Endodermal cell (in vitro differentiated cells): ENCODE data around the gene PROK2. TPM values are rescaled to one million over a fixed set of nuclear protein-coding genes. Genes with fewer than 3 reads are reported as not detected.

Source experiments
- DNase-seq: peaks from one replicate; pipeline ENCODE4 v3.0.0-alpha.2; 2017
- H3K27ac ChIP-seq: 2 replicates; pipeline ENCODE4 v1.5.1; 2013; ENCODE audit warnings: mild to moderate bottlenecking, low read depth, low read length, moderate library complexity
- H3K27me3 ChIP-seq: 2 replicates; pipeline ENCODE4 v1.6.1; 2013; ENCODE audit warnings: mild to moderate bottlenecking, low read length, moderate library complexity; ENCODE audit not compliant: insufficient read depth, control insufficient read depth, poor library complexity, severe bottlenecking
- H3K36me3 ChIP-seq: 2 replicates; pipeline ENCODE4 v1.7.0; 2013; ENCODE audit warnings: mild to moderate bottlenecking, low read length, moderate library complexity; ENCODE audit not compliant: control insufficient read depth, insufficient read depth
- H3K4me1 ChIP-seq: one replicate; pipeline ENCODE4 v1.7.0; 2013; ENCODE audit warnings: low read length; ENCODE audit not compliant: control insufficient read depth, insufficient read depth
- H3K4me3 ChIP-seq: 2 replicates; pipeline ENCODE4 v1.5.1; 2013; ENCODE audit warnings: mild to moderate bottlenecking, low read length, moderate library complexity
- H3K9ac ChIP-seq: 2 replicates; pipeline ENCODE4 v1.6.1; 2013; ENCODE audit warnings: mild to moderate bottlenecking, low read length, moderate library complexity; ENCODE audit not compliant: poor library complexity, severe bottlenecking; ENCODE audit errors: extremely low read depth
- H3K9me3 ChIP-seq: 2 replicates; pipeline ENCODE4 v1.6.1; 2013; ENCODE audit warnings: mild to moderate bottlenecking, low read length, moderate library complexity; ENCODE audit not compliant: control insufficient read depth
- H3K27ac Mint-ChIP-seq: 2 replicates; pipeline ENCODE4 v1.8.0; 2020; ENCODE audit warnings: mixed read lengths
- H3K27me3 Mint-ChIP-seq: 2 replicates; pipeline ENCODE4 v1.8.0; 2021; ENCODE audit warnings: mild to moderate bottlenecking, mixed read lengths; ENCODE audit not compliant: insufficient read depth
- H3K36me3 Mint-ChIP-seq: 2 replicates; pipeline ENCODE4 v1.8.0; 2020; ENCODE audit warnings: low read depth, mixed read lengths
- H3K4me1 Mint-ChIP-seq: 2 replicates; pipeline ENCODE4 v1.8.0; 2020; ENCODE audit warnings: mixed read lengths
- H3K4me3 Mint-ChIP-seq: 2 replicates; pipeline ENCODE4 v1.8.0; 2020; ENCODE audit warnings: mild to moderate bottlenecking, moderate library complexity, mixed read lengths
- H3K9me3 Mint-ChIP-seq: 2 replicates; pipeline ENCODE4 v1.8.0; 2020; ENCODE audit warnings: mild to moderate bottlenecking, mixed read lengths
- WGBS, 2 experiments: methylation state at CpG; one replicate each; pipeline versions ENCODE4 v1.1.5 to v1.1.7; 2013; ENCODE audit warnings: missing lambda C conversion rate in 2 of 2, mixed read lengths in 1 of 2; ENCODE audit not compliant: insufficient coverage in 1 of 2, insufficient read length in 1 of 2; 5-methylcytosine and 5-hydroxymethylcytosine counted together
- total RNA-seq, 2 donors: library from RNA; stranded (reverse); fragmentation: NEBNext Ultra II Directional in 1 of 2; extraction: Animal tissue kit (Norgen Biotek cat#: 25700) in 1 of 2; gene quantifications; 2 replicates in 1 of 2; 3 replicates in 1 of 2; pipeline ENCODE4 v1.2.1, GENCODE V29; 2021
- TF ChIP-seq, protein P1 (sequence below): fragments of 200-600 bp; sonication (generic); conservative IDR thresholded peaks from 2 replicates; pipeline ENCODE4 v1.5.0; 2021; ENCODE audit warnings: antibody characterized with exemption, mild to moderate bottlenecking

PROK2 gene
- total RNA-seq, 2 donors from 2014 or later = 0.29 TPM; not detected in 1

DNA sequence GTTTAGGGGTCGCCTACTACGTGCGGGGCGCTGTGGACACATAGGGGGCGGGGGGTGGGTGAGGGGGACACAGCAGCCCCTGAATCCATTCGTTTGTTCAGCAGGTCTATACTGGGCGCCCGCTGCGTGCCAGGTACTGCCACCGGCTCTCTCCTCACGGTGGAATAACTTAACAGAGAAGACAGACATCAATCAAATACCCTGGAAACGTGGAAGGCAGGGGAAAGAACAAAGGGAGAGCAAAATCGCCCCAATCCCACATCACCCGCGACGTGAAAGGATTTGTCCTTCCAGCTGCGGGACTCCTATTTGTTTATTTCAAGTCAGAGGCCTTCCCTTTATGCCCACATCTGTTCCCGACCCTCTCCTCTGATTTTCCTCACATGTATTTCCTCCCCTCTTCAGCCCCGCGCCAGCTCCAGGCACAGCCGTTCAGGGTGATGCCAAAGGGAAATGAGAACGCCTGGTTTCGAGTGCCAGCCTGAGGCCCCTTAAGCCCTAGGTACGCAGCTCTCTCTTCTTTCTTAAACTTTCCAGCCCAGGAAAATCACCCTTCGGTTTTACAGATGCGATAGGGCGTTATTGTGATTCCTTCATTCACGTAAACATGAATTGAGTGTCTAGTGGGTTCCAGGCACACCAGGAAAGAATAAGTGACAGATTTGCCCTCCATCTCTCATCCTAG is 726 bp upstream of the PROK2 start:
- Mint-ChIP-seq H3K4me1 (peaks cover 18% of the 10 kb centered on the region), H3K27me3 (peaks cover 68% of the 10 kb centered on the region), H3K4me3 (peak overlapping the region; percentile 57), H3K36me3 (no peaks in the 10 kb centered on the region), H3K9me3 (no peaks in the 10 kb centered on the region), H3K27ac (no peak overlapping the region)
- DNase-seq = peak; percentile 60
- no peak overlapping the region for H3K27ac ChIP-seq
- TF ChIP-seq, protein P1, sequence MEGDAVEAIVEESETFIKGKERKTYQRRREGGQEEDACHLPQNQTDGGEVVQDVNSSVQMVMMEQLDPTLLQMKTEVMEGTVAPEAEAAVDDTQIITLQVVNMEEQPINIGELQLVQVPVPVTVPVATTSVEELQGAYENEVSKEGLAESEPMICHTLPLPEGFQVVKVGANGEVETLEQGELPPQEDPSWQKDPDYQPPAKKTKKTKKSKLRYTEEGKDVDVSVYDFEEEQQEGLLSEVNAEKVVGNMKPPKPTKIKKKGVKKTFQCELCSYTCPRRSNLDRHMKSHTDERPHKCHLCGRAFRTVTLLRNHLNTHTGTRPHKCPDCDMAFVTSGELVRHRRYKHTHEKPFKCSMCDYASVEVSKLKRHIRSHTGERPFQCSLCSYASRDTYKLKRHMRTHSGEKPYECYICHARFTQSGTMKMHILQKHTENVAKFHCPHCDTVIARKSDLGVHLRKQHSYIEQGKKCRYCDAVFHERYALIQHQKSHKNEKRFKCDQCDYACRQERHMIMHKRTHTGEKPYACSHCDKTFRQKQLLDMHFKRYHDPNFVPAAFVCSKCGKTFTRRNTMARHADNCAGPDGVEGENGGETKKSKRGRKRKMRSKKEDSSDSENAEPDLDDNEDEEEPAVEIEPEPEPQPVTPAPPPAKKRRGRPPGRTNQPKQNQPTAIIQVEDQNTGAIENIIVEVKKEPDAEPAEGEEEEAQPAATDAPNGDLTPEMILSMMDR = no peak
- peak overlapping the region; percentile 50 for H3K4me3 ChIP-seq
- no peaks in the 10 kb centered on the region for H3K36me3 ChIP-seq
- H3K4me1 ChIP-seq = peaks cover 3% of the 10 kb centered on the region
- H3K27me3 ChIP-seq = peaks cover 72% of the 10 kb centered on the region
- H3K9me3 ChIP-seq = no peaks in the 10 kb centered on the region
- WGBS, 2 experiments = 24 to 25% methylated on average over 25 to 28 of the region's 28 CpGs
- H3K9ac ChIP-seq = no peak overlapping the region

DNA sequence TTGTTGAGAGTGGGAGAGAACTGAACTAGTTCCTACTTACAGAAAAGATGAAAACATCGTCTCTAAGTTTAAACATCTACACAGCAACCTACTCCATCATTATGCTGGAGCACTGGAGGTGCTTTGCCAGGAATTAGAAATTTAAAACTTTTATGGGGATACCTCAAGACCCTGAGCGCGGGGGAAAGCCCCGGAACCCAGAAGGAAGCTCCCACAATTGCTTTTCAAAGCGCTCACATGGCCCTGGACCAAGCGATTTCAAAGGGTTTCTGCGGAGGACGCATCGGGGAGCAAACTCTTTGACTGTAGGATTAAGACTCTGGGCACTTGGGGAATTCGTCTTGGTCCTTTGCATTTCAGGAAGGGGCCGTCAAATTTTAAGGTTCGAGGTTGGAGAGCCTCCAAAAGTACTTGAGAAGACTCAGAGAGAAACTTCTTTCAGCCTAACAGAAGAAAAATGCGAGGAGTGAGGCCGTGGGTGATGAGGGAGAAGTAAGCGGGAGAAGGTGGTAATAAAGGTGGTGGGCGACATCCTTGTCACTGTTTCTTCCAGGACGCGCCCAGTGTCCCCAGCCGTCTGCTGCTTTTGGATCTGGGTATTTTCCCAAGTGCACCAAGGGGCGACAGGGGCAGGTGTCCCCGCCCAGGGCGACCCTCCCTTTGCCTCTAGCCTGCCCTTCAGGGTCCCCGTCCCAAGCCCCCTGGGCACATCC is 591 bp downstream of the PROK2 start:
- peaks cover 72% of the 10 kb centered on the region for H3K27me3 ChIP-seq
- WGBS, 2 experiments = 2% methylated on average over 11 to 23 of the region's 23 CpGs
- H3K4me1 Mint-ChIP-seq = peaks cover 30% of the 10 kb centered on the region
- H3K27ac Mint-ChIP-seq = no peak overlapping the region
- H3K9ac ChIP-seq = no peak overlapping the region
- H3K9me3 ChIP-seq = no peaks in the 10 kb centered on the region
- peak overlapping the region; percentile 57 for H3K4me3 Mint-ChIP-seq
- H3K36me3 ChIP-seq = no peaks in the 10 kb centered on the region
- H3K36me3 Mint-ChIP-seq = no peaks in the 10 kb centered on the region
- no peak overlapping the region for H3K27ac ChIP-seq
- TF ChIP-seq, protein P1 = no peak
- peaks cover 3% of the 10 kb centered on the region for H3K4me1 ChIP-seq
- no peaks in the 10 kb centered on the region for H3K9me3 Mint-ChIP-seq
- DNase-seq = peak; percentile 71
- peak overlapping the region; percentile 64 for H3K4me3 ChIP-seq
- H3K27me3 Mint-ChIP-seq = peaks cover 72% of the 10 kb centered on the region

DNA sequence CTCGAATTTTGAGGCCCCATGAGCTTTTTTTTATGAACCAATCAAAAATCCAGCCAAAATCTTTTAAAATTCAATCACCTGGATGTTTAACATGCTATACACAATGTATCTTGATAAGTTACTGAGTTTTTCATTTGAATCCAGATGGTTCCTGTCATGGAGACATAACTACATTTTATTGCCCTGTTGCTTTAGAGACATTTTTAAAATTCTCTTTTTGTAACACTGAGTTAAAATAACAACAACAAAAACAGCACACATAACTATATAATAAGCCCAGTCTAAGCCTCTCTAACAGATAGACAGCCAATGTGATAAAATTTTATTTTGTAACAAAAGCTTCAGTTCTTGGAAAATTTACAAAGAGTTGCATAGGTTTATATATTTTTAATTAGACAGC is 1.8 kb downstream of the PROK2 start:
- H3K9ac ChIP-seq = no peak overlapping the region
- H3K4me3 ChIP-seq = no peak overlapping the region
- 84% methylated on average over 1 of the region's 1 CpG; no CpG with 5 or more reads in 1 of the 2 experiments for WGBS, 2 experiments
- H3K4me1 Mint-ChIP-seq = peaks cover 31% of the 10 kb centered on the region
- no peak overlapping the region for H3K27ac Mint-ChIP-seq
- no peaks in the 10 kb centered on the region for H3K36me3 Mint-ChIP-seq
- H3K4me3 Mint-ChIP-seq = no peak overlapping the region
- no peaks in the 10 kb centered on the region for H3K9me3 ChIP-seq
- no peak overlapping the region for H3K27ac ChIP-seq
- H3K4me1 ChIP-seq = peaks cover 3% of the 10 kb centered on the region
- H3K36me3 ChIP-seq = no peaks in the 10 kb centered on the region
- H3K27me3 Mint-ChIP-seq = peaks cover 69% of the 10 kb centered on the region
- TF ChIP-seq, protein P1 = no peak
- peaks cover 72% of the 10 kb centered on the region for H3K27me3 ChIP-seq
- no peaks in the 10 kb centered on the region for H3K9me3 Mint-ChIP-seq
- DNase-seq = no peak
